HUDEP-2 (cell line): Measurements from ENCODE around the gene CCL3.
"Not testable (repeated sequence)": the region's sequence is repeated elsewhere in the genome, so short reads cannot be mapped to it uniquely, and the experiment has no call there.

Experiments used
- DNase-seq, 76 experiments: peaks; one replicate each; lab custom pipeline; 2025; ENCODE audit not compliant: unreplicated experiment in 76 of 76; lab: John Stamatoyannopoulos, UW

CCL3 gene

DNA sequence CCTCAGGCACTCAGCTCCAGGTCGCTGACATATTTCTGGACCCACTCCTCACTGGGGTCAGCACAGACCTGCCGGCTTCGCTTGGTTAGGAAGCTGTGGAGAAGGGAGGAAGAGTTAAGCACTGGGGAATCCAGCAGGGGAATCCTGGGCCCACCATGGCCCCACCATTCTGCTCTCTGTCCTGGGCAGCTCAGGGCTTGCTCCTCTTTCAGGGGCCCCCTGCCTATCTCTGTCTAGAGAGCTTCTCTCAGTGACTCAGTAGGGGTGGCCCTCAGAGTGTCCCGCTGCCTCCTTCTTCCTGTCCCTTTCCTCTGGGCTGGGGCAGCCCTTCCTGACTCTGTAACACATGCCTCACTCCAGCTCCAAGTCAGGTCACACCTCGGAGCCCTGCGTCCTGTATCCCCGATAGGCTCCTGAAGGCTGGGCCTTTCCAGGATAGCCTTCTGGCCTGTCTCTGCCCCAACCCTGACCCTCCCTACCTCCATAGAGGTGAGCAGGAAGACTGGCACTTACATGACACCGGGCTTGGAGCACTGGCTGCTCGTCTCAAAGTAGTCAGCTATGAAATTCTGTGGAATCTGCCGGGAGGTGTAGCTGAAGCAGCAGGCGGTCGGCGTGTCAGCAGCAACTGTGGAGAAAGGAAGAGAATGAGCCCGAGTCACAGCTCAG is 1.1 kb downstream of the CCL3 start:
- no peak for DNase-seq

DNA sequence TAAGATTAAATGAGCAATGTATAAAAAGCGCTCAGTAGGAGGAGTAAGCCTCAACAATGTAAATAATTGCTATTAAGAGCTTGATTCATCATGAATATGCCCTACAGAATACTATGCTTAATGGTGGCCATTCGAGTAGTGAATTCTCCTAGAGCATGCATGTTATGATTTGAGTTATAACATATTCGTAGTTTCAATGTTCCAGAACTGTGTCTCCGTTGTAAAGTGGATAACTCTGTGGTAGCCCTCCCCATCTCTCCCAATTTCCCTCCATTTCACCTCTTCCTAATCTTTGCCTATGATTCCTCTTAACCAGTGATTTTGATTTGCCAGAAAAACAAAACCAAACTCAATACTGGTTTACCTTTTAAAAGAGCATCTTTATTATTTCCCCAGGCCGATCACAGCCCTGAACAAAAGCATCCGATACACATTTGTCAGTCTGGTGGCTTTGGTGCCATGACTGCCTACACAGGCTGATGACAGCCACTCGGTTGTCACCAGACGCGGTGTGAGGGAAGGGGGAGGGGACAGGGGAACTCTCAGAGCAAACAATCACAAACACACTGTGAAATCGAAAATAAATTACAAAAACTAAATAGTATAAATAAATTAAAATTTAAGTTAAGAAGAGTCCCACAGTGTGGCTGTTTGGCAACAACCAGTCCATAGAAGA is 1.9 kb downstream of the CCL3 start:
- DNase-seq = not testable (repeated sequence)

DNA sequence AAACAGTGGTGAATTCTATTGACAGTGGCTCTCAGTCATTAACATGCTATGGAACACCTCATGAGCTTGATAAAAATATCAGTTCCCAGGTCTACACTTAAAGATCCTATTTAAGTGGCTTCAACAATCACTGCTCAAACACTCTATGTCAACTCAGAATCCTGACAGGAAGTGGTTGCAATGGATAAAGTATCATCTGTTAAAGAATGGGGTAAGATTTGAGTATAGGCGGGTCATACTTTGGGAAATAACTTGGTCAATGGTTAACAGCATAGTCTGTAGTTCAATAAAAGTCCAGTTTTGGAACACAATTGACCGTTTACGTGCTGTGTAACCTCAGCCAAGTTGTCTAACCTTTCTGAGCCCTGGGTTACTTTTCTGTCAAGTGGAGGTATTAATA is 2.5 kb downstream of the CCL3 start:
- not testable (repeated sequence) for DNase-seq

DNA sequence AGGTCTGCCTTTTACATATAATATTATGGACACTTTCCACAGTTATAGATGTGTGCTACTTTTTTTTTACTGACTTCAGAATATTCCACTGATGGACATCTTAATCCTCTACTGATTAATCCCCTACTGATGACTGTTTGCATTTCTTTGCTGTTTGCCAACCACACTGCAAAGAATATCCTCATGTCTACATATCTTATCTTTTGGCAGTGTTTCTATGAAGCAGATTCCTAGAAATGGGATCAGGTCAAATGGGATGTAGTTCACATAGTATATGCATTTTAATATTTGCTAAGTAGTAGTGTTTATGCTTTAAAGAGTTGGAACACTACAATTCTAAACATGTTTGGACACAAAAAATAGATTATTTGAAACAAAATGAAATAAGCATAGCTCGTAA is 3.2 kb downstream of the CCL3 start:
- DNase-seq = no peak

DNA sequence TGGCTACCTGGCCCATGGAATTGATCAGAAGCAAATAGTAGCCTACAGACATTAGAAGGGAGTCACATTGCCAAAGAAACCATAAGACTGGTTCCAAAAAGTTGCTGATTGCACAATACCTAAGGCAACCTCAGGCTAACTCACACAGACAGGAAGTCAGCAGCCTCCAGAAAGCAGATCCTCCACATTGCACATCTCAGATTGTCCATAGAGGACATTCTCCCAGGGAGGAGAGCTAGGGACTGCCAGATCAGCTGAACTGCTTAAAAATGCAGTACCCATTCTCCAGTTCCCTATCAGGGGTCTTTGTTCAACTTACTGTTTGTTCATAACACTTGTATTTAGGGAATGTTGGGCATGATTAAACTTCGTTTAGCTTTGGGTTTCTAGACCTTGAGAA is 4.2 kb downstream of the CCL3 start:
- DNase-seq = no peak

DNA sequence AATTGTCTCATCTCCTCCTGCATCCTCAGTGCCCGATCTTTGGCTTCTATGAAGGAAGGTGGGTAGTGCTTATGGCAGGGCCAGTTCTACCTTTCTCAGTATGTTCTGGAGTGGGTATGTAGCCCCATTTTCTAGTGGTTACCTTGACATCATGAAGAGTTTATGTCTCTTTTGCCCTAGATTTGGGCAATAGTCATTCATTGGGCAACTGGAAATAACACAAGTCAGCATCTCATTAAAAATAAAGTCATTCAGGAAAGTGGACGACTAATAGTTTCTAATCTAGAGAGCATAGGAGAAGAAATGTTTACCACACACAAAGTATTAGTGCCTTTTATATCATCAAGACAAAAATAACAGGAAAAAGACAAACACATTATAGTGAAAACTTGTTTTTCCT is 6.3 kb downstream of the CCL3 start:
- not testable (repeated sequence) for DNase-seq

DNA sequence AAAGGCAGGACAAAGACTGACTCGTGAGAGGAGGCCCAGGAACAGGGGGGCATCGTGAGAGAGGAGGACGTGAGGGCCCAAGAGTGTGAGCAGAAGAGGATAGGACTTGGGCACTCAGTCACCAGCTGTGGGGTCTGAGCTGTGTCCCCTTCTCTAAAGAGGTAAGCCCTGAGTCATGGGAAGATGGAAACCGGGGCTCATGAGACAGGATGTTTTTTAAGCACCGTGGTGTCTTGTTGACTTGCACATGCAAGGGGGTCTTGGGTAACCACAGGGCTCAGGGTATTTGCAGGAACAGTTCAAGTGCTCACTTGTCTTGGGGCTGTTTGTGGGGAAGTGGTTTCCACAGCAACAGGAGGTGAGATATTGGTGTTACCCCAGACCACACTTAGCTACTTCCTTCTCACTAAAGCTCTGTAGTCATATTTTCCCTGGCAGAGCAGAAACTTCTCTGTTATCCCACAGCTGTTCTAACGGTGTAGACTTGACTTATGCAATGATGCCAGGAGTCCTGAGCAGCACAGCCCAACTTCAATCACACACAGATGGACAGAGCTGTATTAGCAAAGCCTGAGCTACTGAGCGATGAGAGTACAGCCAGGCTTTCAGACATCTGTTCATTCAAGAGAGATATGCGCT is 7.3 kb downstream of the CCL3 start:
- not testable (repeated sequence) for DNase-seq

DNA sequence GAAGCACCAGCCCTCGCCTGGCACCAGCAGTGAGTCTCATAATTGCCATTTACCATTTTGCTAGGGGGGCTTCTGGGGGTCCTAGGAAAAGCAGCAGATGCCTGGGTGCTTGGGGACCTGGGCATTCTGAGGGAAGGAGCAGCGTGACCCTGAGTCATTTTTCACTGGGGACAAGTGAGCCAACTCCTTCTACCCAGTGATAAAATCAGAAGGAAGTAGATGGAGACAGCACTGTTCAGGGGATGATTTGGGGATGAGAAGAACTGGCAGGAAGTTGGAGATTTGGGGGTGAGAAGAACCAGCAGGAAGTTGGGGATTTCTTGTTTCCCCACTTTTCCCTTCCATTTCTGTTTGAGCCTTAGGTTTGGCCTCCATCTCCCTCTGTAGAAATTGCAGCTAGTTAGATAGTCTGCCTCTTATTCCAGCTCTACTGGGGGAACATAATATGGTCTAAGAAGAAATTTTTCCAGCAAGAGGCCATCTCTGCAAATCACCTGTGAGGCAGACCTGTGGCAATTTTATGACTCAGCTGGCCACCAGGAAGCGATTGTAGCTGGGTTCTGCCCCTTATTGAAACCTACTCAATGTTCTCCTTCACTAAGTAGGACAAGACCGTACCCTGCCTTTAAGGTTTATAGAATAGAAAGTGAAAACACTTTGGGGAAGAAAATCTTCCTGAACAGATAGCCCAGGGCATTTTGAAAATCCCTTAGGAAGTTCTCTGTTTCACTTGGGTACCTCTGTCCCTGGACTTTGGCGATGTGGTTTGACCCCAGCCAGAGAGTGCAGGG is 8.1 kb downstream of the CCL3 start:
- DNase-seq = not testable (repeated sequence)

DNA sequence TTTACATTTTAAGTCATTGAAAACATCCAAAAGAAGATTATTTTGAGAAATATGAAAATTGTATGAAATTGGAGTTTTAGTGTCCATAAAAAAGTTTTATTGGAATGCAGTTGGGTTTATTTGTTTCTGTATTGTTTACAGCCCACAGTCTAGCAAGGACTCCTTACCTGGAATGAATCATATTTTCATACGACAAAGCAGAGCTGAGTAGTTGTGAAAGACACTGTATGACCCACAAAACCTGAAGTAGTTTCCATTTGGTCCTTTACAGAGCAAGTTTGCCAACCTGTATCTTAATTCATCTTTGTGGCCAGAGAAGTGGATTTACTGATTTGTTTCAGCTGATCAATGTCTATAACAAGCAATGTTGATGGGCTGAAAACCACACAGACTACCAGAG is 15.6 kb downstream of the CCL3 start:
- no peak for DNase-seq

DNA sequence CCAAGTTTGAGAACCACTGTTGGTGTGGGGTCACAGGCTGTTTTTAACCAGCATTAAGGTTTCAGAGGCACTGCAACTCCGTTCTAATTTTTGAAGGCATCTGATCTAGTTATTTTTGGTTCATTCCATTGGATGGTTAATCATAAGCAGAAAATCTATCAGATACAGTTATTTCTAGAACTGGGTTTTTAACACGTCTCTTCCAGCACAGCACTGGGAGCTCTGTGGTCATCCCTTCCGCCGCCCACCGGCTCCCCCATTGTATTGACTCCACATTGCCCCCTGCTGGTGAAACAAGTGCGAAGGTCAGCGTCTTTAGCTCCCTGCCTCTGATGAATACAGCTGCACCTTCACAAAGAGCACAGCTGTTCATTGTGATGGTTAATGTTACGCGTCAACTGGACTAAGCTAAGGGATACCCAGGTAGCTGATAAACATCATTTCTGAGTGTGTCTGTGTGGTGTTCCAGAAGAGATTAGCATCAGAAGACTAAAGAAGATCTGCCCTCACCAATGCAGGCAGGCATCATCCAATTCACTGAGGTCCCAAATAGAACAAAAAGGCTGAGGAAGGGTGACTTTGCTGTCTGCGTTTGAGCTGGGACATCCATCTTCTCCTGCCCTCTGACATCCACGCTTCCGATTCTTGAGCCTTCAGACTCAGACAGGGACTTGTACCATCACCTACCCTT is 17.4 kb downstream of the CCL3 start:
- DNase-seq = peak in 50 of 76 experiments; percentile 5 to 76 (median 28)

DNA sequence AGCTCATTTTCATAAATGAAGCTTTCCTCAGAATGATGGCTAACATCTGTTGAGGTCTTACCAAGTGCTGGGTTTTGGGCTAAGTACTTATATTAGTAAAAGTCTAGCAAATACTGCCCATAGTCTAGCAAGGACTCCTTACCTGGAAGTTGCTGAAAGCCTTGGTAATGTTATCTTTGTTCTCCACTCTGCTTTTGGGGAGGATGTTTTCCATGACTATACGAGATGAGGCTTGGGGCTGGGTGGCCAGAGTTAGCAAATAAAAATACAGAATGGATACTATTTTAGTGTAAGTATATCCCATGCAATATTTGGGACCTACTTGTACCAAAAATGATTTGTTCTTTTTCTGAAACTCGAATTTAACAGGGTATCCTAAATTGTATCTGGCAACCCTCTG is 18.2 kb downstream of the CCL3 start:
- DNase-seq = no peak

DNA sequence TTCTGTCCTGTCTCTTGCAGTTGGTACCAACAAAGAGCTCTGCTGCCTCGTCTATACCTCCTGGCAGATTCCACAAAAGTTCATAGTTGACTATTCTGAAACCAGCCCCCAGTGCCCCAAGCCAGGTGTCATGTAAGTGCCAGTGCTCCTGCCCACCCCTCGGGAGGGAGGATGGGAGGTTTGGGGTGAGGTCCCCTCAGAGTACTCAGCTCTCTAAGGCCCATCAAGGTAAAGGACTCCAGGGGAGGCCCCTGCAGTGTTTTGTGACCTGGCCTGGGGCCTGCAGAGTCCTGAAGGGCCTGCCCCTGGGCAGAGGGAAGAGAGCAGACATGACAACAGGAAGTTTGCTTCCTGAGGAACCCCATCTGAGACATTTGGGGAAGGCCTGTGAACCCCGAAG is 19.5 kb downstream of the CCL3 start:
- DNase-seq = no peak

DNA sequence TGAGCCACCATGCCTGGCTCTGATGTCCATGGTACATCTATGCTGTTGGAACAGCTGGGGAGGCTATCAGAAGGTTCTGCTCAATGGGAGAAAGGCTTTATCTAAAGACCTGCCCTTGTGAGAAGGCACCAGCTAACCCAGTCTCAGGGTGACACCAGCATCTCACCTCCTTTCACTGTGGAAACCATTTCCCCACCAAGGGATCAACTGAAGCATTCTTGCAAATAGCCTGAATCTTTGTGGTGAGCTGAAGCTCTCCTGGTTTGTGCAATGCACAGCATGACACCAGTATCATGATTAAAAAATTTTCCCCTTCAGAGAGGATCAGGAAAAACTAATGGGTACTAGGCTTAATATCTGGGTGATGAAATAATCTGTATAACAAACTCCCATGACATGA is 20.8 kb downstream of the CCL3 start:
- DNase-seq = no peak

DNA sequence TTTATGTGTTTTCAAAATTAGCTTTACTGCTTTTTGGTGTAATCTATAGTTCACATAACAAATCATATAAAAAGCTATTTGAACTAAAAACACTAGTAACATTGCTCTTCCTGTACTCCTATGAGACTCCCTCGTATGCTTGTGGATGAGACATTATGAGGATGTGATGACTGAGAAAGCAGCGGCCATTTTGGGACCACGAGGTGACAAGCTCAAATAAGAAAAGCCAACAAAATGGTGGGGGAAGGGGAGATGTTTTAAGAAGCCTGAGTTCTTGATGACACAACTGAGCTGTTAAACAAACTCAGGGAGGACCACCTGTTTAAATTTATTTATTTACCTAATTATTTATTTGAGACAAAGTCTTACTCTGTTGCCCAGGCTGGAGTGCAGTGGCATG is 21.4 kb downstream of the CCL3 start:
- DNase-seq = no peak

DNA sequence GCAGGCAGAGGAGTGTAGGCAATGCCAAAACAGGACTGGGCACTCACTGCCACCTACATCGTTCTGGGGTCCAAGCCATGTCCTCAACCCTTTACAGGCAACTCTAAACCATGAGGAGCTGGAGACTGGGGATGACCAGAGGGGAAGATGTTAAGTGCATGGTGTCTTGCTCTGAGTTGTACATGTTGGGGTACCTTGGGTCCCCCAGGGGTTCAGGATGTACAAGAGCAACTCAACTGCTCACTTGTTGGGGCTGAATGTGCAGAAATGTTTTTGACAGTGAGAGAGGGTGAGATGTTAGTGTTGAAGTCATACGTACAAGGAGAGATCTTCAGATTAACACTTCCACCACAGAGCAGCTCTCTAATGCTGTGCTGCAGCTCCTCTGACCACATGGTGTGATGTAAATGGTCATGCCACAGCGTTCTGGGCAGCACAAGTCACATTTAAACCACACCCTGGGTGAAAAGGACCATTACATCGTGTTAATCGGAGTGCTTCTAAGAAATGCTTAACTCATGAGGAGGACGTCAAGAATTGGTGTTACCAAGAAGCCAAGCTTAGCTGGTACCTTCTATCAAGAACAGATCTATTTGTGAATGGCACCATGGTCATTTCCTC is 23.5 kb downstream of the CCL3 start:
- DNase-seq = no peak

DNA sequence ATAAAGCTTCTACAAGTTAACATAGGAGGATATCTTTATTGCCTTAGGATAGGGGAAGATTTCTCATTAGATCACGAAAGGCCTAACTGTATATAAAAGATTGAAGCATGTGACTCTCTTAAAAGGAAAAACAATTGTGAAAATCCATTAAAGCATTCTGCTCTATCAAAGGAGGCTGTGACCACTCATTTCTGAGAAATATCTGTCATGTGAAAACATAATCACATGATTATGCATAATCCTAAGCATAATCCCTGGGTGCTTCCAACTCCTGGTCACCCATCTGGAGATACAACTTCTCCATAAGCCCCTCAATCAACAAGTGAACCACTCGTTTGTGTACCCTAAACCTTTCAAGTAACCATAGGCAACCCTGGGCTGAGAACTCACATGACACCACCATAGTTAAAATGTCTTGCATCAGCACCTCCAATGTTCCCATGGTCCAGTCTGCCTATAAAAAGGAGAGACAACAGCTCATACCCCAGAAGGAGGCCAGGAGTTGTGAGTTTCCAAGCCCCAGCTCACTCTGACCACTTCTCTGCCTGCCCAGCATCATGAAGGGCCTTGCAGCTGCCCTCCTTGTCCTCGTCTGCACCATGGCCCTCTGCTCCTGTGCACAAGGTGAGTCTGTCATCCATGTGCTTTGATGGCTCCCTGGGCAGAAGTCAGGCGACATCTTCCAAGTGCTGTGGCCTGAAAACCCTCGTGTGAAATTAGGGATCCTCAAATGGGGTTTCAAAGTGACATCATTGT is 26.0 kb downstream of the CCL3 start, which contains the start of gene CCL18:
TSS of gene CCL18 (plus strand) at position 487 of the 756 bp plus-strand sequence. CDS start at position 558, 71 bp downstream.
- no peak for DNase-seq

DNA sequence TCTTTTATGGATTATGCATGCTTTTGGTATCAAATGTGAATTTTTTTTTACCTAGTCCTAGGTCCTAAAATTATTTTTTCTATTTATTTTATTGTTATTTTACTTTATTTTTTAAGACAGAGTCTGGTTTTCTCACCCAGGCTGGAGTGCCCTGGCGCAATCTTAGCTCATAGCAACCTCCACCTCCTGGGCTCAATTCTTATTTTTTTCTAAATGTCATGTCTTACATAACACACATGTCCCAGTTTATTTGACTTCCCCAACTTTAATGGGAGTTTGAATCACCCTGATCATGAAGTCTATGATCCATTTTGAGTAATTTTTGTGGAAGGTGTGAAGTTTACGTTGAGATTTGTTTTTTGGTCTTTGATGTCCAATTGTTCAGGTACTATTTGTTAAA is 29.1 kb downstream of the CCL3 start:
- DNase-seq = no peak

DNA sequence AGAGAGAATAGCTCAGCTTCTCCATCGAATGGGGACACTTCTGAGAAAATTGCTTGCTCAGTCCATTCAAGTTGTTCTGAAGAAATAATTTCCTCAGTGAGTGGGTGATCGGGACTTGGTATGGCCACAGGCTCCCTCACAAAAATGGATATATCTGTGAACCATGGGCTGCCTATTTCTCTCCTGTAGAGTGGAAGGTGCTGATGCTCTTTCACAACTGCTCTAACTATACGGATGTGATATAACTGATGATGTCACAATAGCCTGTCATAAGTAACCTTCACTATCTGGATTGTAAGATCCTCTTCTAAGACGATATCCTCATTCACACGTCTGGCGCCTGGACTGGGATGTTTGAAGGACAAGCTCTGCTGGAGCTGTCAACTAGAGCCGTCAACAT is 30.5 kb downstream of the CCL3 start:
- no peak for DNase-seq

DNA sequence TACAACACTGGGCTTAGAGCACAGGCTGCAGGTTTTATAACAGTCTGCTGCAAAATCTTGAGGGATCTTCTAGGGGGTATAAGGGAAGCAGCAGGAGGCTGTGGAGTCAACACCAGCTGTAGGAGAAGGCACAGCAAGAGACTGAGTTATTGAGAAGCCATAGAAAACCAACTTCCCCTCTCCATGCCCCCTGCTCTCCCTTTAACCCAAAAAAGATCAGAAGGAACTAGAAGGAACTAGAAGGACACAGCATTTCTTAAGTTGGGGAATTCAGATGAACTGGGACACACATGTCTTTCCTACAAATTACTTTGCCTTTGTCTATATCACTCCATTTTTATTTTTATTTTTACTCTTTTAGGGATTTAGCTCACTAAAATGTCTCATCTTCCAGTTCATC is 32.0 kb downstream of the CCL3 start:
- DNase-seq = no peak
